GM19463 (cell line): ENCODE measurements around the gene MLLT3.

Experiments used
- ATAC-seq: cut with Tn5 transposase; IDR thresholded peaks from one replicate; pipeline ENCODE4 v1.9.1; 2021; ENCODE audit warnings: mild to moderate bottlenecking, moderate library complexity; ENCODE audit not compliant: unreplicated experiment

The MLLT3 gene

DNA sequence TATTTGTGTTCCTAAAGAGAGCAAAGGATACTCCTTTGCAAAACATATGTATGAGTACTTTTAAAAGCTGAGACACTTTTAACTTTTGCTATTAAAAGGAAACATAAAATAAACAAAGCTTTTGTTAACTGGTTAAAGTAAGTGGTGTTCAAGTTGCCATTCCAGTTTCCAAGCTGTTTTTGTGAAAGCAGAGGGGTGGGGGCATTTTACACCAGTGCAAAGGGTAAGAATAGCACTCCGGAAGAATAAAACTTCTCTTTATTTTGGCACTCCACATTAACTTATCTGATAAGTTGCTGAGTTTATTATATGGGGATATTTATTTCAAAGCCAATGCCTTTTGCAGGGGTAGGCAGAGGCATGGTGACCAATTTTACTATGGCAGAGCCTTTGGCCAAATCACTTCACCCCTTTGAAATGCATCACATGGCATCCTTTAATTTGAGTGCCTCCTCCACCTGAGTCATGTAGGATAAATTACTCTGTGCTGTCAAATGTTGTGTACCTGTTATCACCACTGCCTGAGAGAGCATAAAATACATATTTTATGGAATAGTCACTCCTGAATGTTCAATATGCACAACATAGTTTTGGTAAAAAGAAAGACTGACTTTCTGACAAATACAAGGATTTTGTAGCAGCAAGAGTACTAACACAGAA, 62.9 kb downstream of the MLLT3 start:
- no peak for ATAC-seq

DNA sequence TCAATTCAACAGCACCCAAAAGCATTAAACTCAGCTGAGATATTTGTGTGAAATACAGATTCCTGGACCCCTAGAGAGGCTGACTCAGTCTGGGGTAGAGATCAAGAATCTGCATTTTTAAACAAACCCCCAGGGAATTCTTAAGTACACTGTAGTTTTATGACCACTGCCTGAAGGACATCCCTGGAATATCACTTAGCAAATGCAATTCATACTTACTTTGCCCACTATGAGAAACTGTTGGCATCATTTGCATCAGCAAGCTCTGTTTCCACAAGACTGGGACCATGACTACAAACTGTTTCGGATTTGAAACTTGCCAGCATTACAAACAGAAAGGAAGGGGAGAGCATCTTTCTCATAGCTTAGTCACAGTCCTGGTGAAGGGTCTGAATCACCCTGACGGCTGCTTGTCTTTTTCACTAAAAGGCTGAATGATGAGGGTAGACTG, 63.7 kb downstream of the MLLT3 start:
- ATAC-seq: peak; percentile 63

DNA sequence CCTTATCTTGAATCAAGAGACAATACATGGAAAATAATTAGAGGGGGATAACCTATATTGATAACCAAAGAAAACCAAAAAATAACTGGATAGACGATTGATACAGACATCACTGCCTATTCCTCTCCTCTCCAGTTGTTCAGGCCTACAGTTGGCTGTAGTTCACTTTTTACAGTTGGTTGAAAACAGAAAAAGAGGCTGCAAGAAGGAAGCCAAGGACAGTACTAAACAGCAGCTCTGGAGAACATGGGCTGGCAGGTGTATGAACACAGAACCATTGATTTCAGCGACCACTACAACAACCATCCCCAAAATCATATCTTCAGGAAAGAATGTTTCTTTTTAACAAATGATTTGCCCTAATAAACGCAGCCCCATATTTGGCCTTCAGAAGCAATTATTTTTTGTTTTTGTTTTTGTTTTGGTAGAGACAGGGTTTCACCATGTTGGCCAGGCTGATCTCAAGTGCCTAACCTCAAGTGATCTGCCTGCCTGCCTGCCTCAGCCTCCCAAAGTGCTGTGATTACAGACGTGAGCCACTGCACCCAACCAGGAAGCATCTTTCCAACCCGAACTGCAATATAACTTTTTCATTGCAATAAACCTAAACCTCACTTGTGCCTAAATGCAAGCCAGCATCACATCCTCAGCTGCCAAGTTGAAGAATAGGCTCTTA, 64.3 kb downstream of the MLLT3 start:
- no peak for ATAC-seq

GRCh38 chr9:20557285-20557684, 65.0 kb downstream of the MLLT3 start:
- ATAC-seq: no peak

- peak; percentile 22 for ATAC-seq
Measured at GRCh38 chr9:20553558-20554149, 68.6 kb downstream of the MLLT3 start.

DNA sequence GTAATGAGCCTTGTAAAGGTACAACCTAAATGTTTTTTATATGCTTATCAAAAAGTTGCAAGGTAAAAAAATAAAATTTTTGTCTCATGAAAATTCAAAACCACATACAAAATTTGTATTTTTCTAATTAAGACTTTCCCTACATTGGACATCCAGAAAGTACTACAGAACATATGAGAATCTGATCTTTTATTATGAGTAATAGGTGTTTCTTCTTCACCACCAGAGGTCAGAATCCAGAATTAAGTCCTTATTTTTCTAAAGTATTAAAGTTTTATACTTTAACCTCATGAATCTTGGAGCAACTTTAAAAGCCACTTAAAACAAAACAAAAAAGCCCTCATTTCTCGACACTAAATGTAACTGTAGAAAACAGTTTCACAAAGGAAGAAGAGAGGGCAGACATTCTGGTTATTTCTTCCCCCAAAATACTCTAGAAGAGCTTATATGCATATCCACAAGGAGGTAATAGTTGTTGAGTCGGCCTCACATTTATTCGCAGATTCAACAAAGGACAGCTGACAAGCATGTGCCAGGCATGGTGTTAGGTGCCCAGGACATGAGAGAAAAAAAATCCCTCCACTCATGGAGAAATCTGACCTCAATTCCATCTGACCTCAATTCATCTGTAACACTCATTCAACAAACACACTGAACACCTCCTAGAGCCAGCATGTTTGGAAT, 69.3 kb downstream of the MLLT3 start:
- ATAC-seq: peak; percentile 31

DNA sequence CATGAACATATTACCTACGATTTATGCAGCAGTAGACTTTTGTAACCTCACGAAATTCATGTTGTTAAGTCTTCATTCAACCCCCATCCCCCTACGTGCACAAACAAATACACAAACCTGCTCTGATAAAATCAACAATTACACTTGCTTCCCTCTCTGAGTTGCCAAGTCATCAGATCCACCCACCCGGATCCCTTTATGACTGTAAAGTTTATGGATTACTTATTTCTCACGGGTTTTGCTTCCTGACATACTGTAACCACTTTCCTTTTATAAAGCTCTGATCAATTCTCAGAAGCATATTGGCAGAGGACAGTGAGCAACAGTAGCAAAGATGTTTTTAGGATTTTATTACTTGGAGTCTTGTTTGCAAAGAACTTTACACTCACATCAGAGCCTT, 70.5 kb downstream of the MLLT3 start:
- ATAC-seq: peak; percentile 77

DNA sequence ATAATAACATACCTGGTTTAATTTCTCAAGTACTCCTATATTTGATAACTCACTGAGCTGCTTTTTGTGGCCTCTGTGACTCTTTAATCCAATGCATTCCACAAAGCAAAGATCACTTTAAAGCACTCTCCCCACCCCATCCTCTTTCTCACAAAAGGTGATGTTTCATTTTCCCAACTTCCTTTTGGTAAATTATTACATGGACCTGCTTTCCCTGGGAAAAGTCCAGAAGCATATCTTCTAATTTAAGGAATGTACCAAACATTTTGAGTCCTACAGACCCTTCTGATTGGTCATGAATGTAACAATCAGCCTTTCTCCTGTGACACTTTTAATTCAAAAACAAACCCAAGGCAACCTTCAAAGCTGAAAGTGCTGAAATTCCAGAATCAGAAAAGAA, 71.1 kb downstream of the MLLT3 start:
- ATAC-seq: no peak

GRCh38 chr9:20550326-20550725, 72.0 kb downstream of the MLLT3 start:
- ATAC-seq: no peak

- no peak for ATAC-seq
Measured at GRCh38 chr9:20549053-20549452, 73.2 kb downstream of the MLLT3 start.

DNA sequence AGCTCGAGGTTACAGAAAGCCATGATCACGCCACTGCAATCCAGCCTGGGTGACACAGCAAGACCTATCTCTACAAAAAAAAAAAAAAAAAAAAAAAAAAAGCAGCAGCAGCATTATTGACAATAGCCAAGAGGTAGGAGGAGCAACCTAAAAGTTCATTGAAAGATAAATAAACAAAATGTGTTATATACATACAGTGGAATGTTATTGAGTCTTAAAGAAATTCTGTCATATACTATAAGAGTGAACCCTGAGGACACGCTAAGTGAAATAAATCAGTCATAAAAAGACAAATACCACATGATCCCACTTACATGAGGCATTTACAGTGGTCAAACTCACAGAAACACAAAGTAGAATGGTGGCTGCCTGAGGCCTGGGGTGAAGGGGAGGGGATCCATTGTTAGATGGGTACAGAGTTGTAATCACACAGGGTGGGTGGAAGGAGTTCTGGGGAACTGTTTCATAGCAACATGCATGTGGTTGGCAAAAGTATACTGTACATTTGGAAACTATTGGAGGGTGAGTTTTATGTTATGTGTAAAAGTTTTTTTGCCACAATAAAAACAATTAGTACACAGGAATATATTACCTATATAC, 77.2 kb downstream of the MLLT3 start:
- ATAC-seq: no peak

DNA sequence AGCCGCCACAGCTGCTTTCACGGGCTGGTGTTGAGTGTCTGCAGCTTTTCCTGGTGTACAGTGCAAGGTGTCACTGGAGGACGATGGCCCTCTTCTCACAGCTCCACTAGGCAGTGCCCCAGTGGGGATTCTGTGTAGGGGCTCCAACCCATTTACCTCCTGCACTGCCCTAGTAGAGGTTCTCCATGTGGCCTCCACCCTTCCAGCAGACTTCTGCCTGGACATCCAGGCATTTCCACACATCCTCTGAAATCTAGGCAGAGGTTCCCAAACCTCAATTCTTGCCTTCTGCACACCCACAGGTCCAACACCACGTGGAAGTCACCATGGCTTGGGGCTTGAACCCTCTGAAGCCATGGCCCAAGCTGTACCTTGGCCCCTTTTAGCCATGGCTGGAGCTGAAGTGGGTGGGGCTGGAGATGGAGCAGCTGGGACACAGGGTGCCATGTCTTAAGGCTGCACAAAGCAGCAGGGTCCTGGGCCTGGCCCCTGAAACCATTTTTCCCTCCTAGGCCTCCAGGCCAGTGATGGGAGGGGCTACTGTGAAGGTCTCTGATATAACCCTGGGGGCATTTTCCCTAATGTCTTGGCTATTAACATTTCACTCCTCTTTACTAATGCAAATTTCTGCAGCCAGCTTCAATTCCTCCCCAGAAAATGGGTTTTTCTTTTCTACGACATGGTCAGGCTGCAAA, 82.0 kb downstream of the MLLT3 start:
- ATAC-seq: no peak

DNA sequence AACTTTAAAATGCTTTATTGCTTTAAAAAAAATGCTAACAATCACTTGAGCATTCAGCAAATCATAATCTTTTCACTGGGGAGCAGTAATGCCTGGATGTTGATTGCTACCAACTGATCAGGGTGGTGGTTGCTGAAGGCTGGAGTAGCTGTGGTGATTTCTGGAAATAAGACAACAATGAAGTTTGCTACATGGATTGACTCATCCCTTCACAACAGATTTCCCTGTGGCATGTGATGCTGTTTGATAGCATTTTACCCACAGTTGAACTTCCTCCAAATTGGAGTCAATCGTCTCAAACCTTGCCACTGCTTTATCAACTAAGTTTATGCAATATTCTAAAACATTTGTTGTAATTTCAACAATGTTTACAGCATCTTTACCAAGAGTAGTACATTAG, 83.3 kb downstream of the MLLT3 start:
- no peak for ATAC-seq

GRCh38 chr9:20538092-20538491, 84.2 kb downstream of the MLLT3 start:
- ATAC-seq: no peak

GRCh38 chr9:20537294-20537693, 85.0 kb downstream of the MLLT3 start:
- ATAC-seq: no peak

DNA sequence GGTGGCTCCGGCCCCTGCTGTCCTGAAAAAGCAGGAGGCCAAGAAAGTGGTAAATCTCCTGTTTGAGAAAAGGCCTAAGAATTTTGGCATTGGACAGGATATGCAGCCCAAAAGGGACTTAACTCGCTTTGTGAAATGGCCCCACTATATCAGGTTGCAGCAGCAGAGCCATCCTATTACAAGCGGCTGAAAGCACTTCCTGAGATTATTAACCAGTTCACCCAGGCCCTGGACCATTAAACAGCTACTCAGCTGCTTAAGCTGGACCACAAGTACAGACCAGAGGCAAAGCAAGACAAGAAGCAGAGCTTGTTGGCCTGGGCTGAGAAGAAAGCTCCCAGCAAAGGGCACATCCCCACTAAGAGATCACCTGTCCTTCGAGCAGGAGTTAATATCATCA, 89.7 kb downstream of the MLLT3 start:
- ATAC-seq: no peak

- ATAC-seq: no peak
Measured at GRCh38 chr9:20529837-20530236, 92.5 kb downstream of the MLLT3 start.

DNA sequence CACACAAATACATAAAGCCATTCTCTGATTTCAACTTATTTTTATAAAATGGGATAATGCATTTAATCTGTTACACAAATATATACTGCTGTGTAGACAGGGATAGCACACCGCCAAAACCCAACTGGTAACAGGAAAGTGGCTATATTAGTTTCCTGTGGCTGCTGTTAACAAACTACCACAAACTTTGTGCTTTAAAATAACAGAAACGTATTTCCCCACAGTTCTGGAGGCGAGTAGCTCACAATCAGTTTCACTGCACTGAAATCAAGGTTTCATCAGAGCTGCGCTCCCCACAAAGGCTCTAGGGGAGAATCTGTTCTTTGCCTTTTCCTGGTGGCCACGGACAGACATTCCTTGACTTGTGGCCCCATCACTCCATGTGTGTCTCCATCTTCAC, 94.0 kb downstream of the MLLT3 start:
- ATAC-seq: no peak

GRCh38 chr9:20526500-20527319, 95.6 kb downstream of the MLLT3 start:
- ATAC-seq: peak; percentile 92

- no peak for ATAC-seq
Measured at GRCh38 chr9:20524776-20525175, 97.5 kb downstream of the MLLT3 start.
